ENCODE results near the gene IL17B.
"Not testable (repeated sequence)": the region's sequence is repeated elsewhere in the genome, so short reads cannot be mapped to it uniquely, and the experiment has no call there.

Gene IL17B

GRCh38 chr5:149404746-149405549 lies 25.9 kb upstream of the IL17B start:
- no peak for TF ChIP-seq CTCF (IDR thresholded peaks at IDR 0.05; ENCODE audit: insufficient read depth, missing control alignments)
- DNase-seq (ENCODE audit: insufficient read length, low spot score) (no peak), FAIRE-seq (no peak)

- TF ChIP-seq CTCF (IDR thresholded peaks at IDR 0.05; ENCODE audit: insufficient read depth, missing control alignments): no peak
- DNase-seq (ENCODE audit: insufficient read length, low spot score) (no peak), FAIRE-seq (no peak)
Measured at GRCh38 chr5:149403923-149404745, 25.0 kb upstream of the IL17B start.

- TF ChIP-seq CTCF (IDR thresholded peaks at IDR 0.05; ENCODE audit: insufficient read depth, missing control alignments): no peak
- FAIRE-seq (no peak), DNase-seq (ENCODE audit: insufficient read length, low spot score) (no peak)
Measured at GRCh38 chr5:149402291-149402690, 23.2 kb upstream of the IL17B start.

GRCh38 chr5:149401051-149401450 lies 22.0 kb upstream of the IL17B start:
- TF ChIP-seq CTCF (IDR thresholded peaks at IDR 0.05; ENCODE audit: insufficient read depth, missing control alignments): no peak
- DNase-seq (ENCODE audit: insufficient read length, low spot score): no peak
- FAIRE-seq: no peak

GRCh38 chr5:149400304-149400703 lies 21.2 kb upstream of the IL17B start:
- no peak for FAIRE-seq
- TF ChIP-seq CTCF (IDR thresholded peaks at IDR 0.05; ENCODE audit: insufficient read depth, missing control alignments): no peak
- DNase-seq (ENCODE audit: insufficient read length, low spot score): no peak

GRCh38 chr5:149399775-149400174 lies 20.7 kb upstream of the IL17B start:
- DNase-seq (ENCODE audit: insufficient read length, low spot score) (no peak), FAIRE-seq (no peak)
- TF ChIP-seq CTCF (IDR thresholded peaks at IDR 0.05; ENCODE audit: insufficient read depth, missing control alignments): no peak

- FAIRE-seq; DNase-seq (ENCODE audit: insufficient read length, low spot score): not testable (repeated sequence)
Measured at GRCh38 chr5:149398747-149399266, 19.7 kb upstream of the IL17B start.

Data from D721Med (cell line).